ENCODE measurements around the gene ZNF354C.

ZNF354C gene

DNA sequence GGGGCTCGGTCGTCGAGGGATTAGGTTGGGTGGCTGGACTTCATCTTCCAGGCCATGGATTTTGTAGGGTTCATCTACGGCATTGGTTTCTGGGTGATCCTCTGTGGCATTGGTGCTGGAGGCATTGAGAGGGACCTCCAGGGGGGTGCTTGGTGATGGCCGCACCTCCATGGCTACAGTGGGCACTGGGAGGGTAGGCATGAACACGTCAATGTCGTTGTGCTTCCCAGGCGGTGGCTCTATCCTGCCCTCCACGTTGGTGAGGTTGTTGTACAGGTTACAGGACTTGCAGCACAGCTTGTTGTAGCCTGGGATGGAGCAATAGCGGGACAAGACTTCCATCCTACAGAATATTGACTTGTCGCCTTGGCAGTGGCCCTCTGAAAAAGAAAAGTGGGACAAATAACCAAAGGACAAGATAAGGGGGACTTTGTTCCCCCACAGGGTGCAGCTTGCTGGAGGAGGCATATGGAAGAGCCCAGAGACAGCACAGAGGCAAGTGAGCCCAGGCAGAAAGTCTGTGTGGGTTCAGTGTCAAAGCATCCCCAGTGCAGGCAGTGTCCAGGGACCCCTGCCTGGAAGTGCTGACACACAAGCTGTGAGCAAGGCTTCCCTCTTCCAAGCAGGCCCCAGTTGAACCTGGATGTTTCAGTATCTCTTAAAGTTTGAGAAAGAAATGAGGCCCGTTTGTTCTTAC is 53.9 kb downstream of the ZNF354C start:
- no peak for DNase-seq (ENCODE audit: low spot score)

DNA sequence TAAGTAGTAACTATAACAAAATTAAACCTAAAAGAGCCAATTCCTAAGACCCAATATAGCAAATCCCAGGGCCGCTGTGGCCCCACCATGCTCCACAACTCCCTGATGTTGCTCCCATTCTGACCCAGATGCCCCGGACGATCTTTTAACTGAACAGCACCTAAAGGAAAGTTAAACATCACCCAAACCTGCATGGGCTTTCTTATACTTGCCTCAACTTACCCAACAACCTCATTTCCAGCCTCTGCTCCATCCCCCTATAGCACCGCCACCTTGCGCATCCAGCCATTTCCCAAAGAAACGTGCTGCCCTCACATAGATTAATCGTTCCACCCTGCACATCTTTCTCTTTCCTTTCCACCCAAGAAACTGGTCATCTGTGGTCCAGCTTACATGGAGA is 54.6 kb downstream of the ZNF354C start:
- peak; percentile 7 for DNase-seq (ENCODE audit: low spot score)

DNA sequence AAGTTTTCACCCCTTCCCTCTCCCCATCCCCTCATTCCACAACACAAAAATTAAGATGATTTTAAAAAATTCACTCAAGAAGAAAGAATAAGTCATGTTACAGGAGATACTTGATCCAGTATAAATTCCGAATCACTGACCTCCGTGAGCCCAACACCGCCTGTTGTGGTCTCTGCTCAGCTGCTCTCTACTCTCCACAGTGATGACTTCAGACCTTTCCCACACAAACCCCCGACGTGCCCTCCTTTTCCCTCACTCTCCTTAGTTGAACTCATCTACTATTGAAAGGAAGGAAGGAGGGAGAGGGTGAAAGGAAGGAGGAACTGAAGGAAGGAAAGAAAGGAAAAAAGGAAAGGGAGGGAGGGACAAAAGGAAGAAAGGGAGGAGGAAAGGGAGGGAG is 55.1 kb downstream of the ZNF354C start:
- no peak for DNase-seq (ENCODE audit: low spot score)

GRCh38 chr5:179115845-179116524 is 55.8 kb downstream of the ZNF354C start:
- DNase-seq (ENCODE audit: low spot score) = peak; percentile 12

DNA sequence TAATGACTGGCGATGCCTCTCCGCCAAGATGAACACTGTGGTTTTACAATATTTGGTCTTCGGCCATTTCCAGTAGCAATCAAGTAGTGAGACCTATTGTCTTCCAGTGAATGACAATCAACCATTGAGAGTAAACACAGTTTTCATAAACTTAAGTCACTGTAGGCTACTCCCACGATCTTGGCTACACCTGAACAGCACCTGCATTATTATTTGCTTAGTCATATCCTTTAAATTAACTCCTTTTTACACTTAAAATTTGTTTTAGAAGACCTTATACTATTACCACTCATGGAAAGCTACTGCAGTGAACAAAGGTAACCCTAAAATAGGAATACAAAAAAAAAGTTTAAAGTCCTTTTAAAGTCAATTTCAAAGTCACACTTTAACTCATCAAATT is 58.2 kb downstream of the ZNF354C start:
- no peak for DNase-seq (ENCODE audit: low spot score)

GRCh38 chr5:179118756-179119414 is 58.7 kb downstream of the ZNF354C start:
- DNase-seq (ENCODE audit: low spot score) = peak; percentile 0

DNA sequence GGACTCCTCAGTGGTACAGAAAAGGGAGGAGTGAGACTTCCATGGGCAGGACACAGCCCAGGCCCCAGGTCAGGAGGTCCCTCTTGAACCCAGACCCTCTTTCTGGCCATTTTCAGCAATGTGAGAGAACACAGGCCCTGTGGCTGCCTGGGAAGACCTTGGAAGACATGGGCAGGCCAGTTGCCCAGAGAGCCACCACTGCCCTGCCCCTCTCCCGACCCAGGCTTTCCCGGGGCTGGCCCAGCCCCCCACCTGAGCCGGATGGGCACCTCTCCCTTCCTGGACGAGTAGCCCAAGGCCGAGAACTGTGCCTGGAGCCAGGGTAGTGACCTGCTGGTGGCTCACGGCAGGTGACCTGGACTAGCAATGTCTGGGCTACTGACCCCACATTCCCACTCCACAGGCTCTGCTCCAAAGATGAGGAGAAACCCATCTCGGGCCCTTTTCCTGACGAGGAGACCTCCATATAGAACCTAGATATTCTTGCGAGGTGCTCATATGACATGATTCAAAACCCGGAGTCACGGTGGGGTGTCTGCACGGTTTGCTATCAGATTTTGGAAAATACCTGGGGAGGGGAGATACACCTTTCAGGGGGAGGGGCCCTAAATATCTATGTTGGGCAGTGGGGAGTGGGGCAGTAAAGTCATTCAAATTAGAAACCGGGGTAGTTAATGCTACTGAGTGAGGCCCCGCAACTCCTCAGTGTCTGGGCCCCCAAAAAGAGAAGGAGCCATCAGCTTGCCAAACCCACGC is 59.4 kb downstream of the ZNF354C start:
- no peak for DNase-seq (ENCODE audit: low spot score)

DNA sequence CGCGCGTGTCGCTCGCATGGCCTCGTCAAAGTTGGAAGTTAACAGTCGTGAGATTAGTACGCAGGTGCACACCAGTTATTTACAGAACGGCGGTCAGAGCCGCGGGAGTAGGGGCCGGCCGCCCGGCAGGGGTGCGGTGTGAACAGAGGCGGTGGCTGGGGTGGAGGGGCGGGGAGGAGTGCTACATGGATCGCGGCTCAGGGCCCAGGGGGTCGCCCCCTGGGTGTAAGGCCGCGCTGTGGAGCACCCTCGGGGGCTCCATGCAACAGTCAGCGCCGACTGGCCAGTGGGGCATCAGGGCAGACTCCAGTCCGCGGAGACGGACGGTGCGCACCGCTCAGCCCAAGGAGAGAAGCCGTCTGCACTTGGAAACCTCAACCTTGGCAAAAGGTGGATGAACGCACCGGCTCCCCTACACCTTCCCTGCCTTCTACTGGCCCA is 60.3 kb downstream of the ZNF354C start:
- no peak for DNase-seq (ENCODE audit: low spot score)

GRCh38 chr5:179120951-179121666 is 60.9 kb downstream of the ZNF354C start:
- peak; percentile 24 for DNase-seq (ENCODE audit: low spot score)

- DNase-seq (ENCODE audit: low spot score) = peak; percentile 15
Observed at GRCh38 chr5:179121667-179122111, 61.5 kb downstream of the ZNF354C start.

DNA sequence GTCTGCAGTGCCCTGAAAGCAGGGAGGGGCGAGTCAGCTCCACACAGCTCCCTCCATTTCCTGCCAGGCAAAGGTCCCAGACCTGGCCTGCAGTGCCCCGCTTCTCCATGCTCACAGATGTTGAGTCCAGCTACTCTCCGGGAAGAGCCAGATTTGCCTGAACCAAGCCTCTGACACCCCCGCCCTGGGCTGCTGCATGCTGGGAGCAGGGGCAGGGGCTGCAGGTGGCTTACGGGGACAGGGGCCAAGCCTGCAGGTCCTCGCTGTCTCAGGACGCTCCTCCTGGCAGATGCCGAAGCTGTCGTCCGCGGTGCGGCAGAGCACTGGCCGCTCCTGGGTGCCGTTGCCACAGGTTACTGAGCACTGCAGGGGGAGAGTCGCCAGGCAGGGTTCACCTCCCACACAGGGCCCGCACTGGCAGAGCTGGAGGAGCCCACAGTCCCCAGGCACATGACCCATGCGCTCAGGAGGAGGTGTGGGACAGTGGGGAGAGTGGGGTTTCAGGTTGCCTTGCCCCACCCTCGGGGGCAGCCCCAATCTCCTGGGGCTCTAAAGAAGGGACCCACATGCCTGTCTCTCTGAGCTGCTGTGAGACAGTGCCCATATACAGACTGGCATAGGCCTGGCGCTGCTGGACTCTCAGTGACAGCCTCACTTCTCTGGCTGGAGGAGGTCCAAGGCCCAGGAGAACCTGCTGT is 62.4 kb downstream of the ZNF354C start:
- peak; percentile 9 for DNase-seq (ENCODE audit: low spot score)

- DNase-seq (ENCODE audit: low spot score) = no peak
Observed at GRCh38 chr5:179123109-179123426, 62.9 kb downstream of the ZNF354C start.

DNA sequence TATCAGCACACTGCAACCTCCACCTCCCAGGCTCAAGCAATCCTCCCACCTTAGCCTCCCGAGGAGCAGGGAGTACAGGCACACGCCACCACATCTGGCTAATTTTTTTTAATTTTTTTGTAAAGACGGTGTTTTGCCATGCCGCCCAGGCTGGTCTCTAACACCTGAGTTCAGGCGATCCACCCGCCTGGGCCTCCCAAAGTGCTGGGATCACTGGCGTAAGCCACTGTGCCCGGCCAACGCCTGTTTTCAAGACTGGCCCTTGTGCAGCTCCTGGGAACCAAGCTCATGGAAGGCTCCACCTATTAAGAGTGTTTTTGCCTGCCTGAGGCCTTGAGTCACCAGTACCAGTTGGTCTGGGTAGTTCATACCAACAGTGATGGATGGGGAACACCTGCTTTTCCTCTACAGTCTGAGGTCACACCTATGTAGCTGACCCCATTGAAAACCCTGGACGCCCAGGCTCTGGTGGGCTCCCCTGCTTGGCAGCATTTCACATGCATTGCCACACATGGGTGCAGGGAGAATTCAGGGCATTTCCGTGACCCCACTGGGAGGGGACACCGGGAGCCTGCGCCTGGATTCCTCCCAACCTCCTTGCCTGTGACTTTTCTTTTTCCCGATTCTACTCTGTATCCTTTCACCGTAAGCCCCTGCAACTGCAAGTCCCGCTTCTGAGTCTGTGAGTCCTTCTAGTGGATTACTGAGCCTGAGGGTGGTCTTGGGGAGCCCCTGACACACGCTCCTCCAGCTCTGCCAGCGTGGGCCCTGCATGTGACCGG is 63.5 kb downstream of the ZNF354C start:
- no peak for DNase-seq (ENCODE audit: low spot score)

DNA sequence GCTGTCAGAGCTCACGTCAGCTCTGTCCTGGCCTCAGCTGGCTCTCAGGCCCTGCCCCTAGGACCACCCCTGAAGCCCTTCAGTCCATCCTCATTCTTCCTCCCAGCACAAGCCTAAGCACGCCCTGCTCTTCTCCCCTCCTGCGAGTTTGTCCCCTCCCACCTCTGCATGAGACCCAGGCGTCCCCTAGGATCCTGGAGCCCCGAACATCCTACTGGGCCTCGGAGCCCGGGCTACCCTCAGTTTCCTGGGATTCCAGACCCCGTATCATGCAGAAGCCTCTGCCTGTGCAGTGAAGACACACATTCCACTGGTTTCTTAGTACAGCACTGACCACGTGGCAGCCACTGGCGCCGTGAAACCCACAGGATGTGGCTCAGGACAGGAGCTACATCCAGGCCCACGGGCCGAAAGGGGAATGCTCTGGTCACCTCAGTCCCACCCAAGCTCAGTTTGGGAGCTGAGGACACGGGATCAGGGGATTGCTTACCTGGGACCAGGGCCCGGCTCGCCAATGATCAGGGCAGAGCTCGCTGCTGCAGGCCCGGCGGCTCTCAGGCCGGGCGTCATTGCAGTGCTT is 64.2 kb downstream of the ZNF354C start:
- no peak for DNase-seq (ENCODE audit: low spot score)

DNA sequence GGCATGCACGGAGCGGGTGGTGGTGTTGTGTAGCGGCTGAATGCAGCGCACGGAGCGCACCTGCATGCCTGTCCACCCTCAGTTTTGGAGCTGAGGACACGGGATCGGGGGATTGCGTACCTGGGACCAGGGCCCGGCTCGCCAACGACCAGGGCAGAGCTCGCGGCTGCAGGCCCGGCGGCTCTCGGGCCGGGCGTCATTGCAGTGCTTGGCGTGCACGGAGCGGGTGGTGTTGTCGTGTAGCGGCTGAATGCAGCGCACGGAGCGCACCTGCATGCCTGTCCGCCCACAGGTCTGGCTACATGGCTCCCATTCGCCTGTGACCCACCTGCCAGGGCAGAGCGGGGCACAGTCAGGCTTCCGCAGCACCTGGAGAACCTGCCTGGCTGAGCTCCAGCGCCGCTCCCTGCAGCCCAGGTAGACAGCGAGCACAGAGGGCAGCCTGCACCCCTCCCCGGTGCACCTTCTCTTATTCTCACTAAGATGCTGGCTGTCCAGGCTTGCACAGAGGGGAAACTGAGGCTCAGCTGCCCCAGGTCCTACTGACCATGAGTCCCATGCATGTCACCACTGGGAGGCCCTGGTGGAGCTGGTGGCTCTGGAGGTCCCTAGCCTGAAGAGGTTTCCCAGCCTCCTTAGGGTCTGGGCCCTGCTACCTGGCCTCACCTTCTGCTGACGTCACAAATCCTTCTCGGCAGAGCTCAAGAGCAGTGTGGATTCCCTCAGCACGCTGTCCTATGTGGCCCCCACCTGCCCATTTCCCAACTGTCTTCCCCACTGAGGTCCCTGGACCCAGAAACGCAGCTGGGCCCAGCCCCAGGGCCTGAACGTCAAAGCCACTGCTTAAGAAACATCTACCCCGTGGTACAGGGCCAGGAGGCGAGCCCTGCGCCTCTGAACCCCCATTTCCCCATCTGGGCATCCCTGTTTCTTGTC is 64.9 kb downstream of the ZNF354C start:
- no peak for DNase-seq (ENCODE audit: low spot score)

DNA sequence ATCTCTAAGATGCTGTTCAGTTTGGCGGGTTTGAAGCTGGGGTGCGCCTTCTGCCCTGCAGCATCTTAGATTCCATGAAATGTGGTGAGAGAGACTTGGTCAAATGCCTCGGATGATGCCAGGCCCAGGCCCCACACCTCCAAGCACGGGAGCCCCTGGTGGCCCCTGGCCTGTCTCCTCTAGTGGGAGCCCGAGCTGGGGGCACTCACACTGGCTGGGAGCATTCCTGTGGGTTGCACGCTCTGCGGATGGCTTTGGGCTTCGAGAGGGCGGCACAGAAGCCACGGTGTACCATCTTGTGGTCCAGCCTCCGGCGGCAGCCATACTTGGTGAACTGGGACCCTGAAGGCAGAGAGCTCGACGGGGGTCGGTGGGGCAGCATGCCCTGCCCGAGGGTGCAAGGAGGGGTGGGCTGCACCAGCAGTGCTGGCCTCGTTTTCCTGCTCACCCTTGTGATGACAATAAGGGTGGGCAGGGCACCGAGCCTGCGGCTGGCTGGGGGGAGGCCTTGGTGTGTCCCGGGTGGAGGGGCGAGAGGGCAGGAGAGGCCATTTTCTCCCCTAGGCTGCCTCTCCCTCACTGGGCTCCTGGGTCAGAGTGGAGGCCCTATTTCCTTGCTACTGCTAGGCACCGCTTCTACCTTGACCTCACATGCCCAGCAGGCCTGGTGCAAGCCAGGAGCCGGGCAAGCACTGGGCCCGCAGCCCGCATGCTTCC is 65.8 kb downstream of the ZNF354C start:
- no peak for DNase-seq (ENCODE audit: low spot score)

- DNase-seq (ENCODE audit: low spot score) = no peak
Observed at GRCh38 chr5:179126506-179126991, 66.4 kb downstream of the ZNF354C start.
